CD4-positive, alpha-beta T cell treated with Interleukin-12 subunit alpha and Interleukin-12 subunit beta, for 1 hour (primary cell): Measurements from ENCODE around the gene EIF2D.

ENCODE experiments used
- DNase-seq: peaks from one replicate; pipeline ENCODE4 v3.0.0-alpha.2; 2020

EIF2D gene

GRCh38 chr1:206544562-206545257, 67.6 kb downstream of the EIF2D start:
- peak; percentile 83 for DNase-seq
